Activated T-helper 1 cell treated with anti-CD3 and anti-CD28 coated beads, Interleukin-12 subunit alpha, Interleukin-12 subunit beta, Interleukin-2, Interleukin-4 antibody, amounts not matched to agents 30 ng/mL and 10 ng/mL and 1 ng/mL, durations not matched to agents 14 hours and 24 hours and 36 hours (primary cell): ENCODE results near the gene COX6A1. TPM values are rescaled to one million over a fixed set of nuclear protein-coding genes. Genes with fewer than 3 reads are reported as not detected.

Experiments
- DNase-seq: peaks from one replicate; pipeline ENCODE4 v3.0.0; 2021; ENCODE audit warnings: low spot score
- H3K27ac Mint-ChIP-seq: one replicate; pipeline ENCODE4 v1.8.0; 2021; ENCODE audit warnings: mild to moderate bottlenecking, mixed read lengths
- H3K27me3 Mint-ChIP-seq: one replicate; pipeline ENCODE4 v1.8.0; 2022; ENCODE audit warnings: mild to moderate bottlenecking, moderate library complexity, mixed read lengths; ENCODE audit not compliant: insufficient read depth
- H3K36me3 Mint-ChIP-seq: one replicate; pipeline ENCODE4 v1.8.0; 2021; ENCODE audit warnings: low read depth, mixed read lengths
- H3K4me1 Mint-ChIP-seq: one replicate; pipeline ENCODE4 v1.8.0; 2021; ENCODE audit warnings: low read depth, mixed read lengths
- H3K4me3 Mint-ChIP-seq: one replicate; pipeline ENCODE4 v1.8.0; 2021; ENCODE audit warnings: mild to moderate bottlenecking, moderate library complexity, mixed read lengths
- H3K9me3 Mint-ChIP-seq: one replicate; pipeline ENCODE4 v1.8.0; 2021; ENCODE audit warnings: mixed read lengths
- intact Hi-C: fragments of 100-400 bp; cut with micrococcal nuclease; formaldehyde crosslinking; loops from one replicate; pipeline ENCODE4 v1.15.1; 2024
- total RNA-seq: library from RNA; stranded (reverse); gene quantifications from 2 replicates; pipeline ENCODE4 v1.2.3, GENCODE V29; 2022

Gene COX6A1
- total RNA-seq = 352 and 365 TPM in 2 replicates

DNA sequence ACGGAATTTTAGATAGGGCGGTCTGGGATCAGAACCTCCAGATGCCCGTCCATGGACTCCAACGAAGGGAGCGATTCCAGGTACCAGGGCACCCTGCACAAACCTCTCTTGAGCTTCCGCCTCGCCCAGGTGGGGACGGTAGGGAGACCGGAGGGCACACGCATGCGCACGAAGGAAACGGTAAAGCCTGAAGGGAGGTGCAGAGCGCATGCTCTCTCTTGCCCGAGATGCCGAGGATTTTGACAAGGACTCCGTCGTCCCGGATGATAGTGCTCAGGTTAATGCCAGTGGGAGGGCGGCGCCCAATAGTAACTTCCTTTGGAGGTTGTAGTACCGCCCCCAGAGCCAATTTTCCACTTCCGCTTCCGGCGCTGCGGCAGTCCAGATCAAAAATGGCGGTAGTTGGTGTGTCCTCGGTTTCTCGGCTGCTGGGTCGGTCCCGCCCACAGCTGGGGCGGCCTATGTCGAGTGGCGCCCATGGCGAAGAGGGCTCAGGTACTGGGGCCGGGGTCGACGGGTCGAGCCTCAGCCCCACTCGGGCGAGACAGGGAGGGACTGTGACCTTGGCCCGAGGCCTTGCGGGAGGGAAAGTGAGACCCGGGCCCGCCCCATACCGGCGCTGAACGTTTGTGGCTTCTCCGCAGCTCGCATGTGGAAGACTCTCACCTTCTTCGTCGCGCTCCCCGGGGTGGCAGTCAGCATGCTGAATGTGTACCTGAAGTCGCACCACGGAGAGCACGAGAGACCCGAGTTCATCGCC lies at the start of gene COX6A1:
TSS of gene COX6A1 (plus strand) at position 379 of the 760 bp plus-strand sequence. CDS start at position 393, 14 bp downstream.
- Mint-ChIP-seq H3K27me3 (no peaks in the 10 kb centered on the region), H3K27ac (peak within 1 kb of the TSS; percentile 98), H3K9me3 (no peaks in the 10 kb centered on the region), H3K4me3 (peak within 1 kb of the TSS; percentile 100), H3K4me1 (peaks cover 31% of the 10 kb centered on the region), H3K36me3 (peaks cover 22% of the 10 kb centered on the region)
- peak; percentile 97 for DNase-seq
- intact Hi-C loops = loop anchor here (1.0 to 10.0 kb wide), 12 partner anchors 8 to 597 kb away; partner anchors contain the start of genes GATC, MLEC, OASL and POP5

DNA sequence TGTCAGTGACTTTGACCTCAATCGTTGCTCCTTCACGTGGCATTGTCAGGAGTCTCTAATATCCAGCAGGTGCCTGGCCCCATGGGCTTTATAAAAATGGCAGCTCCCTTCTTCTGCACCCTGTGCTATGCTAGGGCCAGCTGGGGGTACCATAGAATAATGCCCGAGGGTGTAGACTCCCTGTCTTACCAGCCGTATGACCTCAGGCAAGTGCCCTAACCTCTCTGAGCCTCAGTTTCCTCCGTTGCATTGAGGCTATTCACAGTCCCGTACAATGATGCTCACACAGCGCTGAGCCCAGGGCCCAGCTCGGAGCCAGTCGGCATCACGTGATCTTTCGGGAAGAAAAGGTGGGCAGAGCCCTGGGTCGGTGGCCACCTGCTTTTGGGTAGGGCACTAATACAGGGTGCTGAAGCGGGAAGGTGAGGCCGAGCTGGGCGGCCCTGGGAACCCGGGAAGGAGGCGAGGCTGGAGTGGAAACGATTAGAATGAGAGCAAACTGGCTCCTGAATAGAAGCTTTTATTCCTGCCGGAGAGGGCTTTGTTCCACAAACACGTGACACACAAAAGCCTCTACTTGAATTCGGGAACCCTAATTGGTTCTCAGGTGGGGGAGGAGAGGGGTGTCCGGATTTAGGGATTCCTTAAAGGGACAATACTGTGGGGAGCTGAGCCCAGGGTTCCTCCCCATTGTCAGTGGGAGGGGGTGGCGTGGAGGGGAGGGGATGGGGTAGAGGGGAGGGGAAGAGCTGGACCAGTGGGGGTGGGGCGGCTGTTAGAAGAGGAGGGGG lies 49.0 kb upstream of the COX6A1 start:
- no peak for DNase-seq
- no peak overlapping the region for H3K27ac Mint-ChIP-seq
- no peaks in the 10 kb centered on the region for H3K9me3 Mint-ChIP-seq
- no peaks in the 10 kb centered on the region for H3K4me1 Mint-ChIP-seq
- H3K36me3 Mint-ChIP-seq = no peaks in the 10 kb centered on the region
- H3K4me3 Mint-ChIP-seq = no peak overlapping the region
- peaks cover 28% of the 10 kb centered on the region for H3K27me3 Mint-ChIP-seq
- intact Hi-C loops = no loop called here

DNA sequence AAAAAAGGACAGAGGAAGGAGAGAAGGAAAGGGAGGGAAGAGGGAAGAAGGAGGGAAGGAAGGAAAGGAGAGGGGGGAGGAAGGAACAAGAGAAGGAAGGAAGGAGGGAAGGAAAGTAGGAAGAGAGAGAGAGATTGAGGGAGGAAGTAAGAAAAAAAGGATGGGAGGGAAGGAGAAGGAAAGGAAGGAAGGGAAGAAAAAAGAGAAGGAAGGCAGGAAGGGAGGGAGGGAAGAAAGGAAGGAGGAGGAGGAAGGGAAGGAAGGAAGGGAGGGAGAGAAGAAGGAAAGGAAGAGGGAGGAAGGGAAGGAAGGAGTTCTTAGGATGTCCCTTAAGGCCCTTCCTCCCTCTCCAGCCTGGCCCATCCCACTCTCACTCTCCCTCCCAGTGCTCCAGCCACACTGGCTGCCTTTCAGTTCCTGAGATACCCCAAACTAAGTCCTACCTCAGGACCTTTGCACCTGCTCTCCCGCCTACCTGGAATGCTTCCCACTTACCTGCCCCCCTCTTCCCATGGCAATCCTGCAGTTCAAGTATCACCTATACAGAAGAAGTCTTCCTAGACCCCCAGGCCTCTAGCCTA lies 47.3 kb upstream of the COX6A1 start:
- Mint-ChIP-seq H3K36me3 (no peaks in the 10 kb centered on the region), H3K4me1 (no peaks in the 10 kb centered on the region), H3K9me3 (no peaks in the 10 kb centered on the region), H3K27ac (no peak overlapping the region), H3K4me3 (no peak overlapping the region), H3K27me3 (peaks cover 35% of the 10 kb centered on the region)
- no peak for DNase-seq
- intact Hi-C loops = no loop called here

DNA sequence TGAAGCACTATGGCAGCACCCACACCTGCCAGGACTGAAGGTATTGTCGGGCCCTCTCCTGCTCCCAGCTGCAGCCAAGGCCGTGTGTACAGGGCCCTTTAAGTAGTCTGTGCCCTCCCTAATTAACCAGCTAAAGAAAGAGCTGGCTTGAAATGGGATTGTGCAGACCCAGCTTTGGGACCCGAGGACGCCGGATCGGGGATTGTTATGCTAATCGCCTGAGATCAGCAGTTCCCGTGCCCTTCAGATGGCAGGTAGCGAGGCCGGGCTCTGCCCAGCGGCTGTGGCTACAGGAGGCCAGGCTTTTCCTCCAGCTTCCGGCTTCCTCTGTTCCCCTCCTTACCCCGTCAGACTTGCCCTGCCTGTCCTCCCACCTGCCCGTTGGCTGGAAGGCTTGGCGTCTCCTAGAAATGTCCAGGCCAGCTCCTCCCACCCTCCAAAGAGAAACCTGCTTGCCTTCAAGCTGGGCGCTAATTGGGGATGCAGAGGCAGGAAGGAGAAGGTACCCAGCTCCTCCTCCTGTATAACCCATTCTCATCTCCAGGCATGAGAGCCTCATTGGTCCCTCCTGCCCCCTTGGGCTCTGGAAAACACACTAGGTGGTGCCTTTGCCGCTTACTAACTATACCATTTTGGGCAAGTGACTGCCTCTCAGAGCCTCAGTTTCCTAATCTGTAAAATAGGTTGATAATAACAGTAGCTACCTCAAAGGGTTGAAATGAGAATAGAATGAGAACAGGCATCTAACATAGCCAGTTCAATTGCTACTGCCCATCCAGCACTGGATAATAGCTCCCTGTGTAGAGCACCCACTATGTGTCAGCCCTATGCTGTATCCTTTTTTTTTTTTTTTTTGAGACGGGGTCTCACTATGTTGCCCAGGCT lies 43.2 kb upstream of the COX6A1 start:
- Mint-ChIP-seq H3K27me3 (peaks cover 24% of the 10 kb centered on the region), H3K9me3 (no peaks in the 10 kb centered on the region), H3K36me3 (no peaks in the 10 kb centered on the region), H3K27ac (no peak overlapping the region), H3K4me1 (no peaks in the 10 kb centered on the region), H3K4me3 (no peak overlapping the region)
- no peak for DNase-seq
- intact Hi-C loops = no loop called here

DNA sequence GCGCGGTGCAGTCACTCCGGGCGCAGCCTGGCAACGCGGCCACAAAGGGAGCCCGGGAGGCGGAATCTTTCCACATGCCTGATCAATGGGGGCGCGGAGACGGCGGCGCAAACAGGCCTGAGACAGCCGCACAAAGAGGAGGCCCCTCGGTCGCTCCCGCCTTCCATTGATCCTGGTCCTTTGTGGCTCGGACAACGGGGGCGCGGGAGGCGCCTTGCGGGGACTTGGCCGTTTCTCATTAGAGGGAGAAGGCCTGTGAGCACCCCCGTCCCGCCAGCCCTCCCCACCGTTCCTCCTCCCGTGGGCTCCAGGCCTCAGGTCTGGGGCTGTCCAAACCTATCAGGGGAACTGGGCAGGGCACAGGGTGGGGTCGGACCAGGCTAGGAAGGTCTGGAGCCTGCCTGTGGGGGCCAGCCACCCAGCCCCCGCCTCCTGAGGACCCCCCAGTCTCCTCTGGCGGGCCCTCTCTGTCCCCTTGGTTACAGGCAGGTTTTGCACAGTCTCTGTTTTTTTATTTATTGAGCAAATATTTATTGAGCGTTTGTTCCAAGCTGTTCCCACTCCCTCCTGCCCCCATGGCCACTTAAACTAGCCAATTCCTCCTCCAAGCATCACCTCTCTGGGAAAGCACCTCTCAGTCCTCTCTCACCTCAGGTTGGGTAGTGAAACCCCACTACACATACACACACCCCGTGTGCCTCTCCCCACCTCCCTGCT lies 39.9 kb upstream of the COX6A1 start:
- Mint-ChIP-seq H3K27ac (no peak overlapping the region), H3K36me3 (no peaks in the 10 kb centered on the region), H3K27me3 (peaks cover 23% of the 10 kb centered on the region), H3K4me1 (no peaks in the 10 kb centered on the region), H3K9me3 (no peaks in the 10 kb centered on the region), H3K4me3 (no peak overlapping the region)
- intact Hi-C loops = no loop called here
- no peak for DNase-seq

DNA sequence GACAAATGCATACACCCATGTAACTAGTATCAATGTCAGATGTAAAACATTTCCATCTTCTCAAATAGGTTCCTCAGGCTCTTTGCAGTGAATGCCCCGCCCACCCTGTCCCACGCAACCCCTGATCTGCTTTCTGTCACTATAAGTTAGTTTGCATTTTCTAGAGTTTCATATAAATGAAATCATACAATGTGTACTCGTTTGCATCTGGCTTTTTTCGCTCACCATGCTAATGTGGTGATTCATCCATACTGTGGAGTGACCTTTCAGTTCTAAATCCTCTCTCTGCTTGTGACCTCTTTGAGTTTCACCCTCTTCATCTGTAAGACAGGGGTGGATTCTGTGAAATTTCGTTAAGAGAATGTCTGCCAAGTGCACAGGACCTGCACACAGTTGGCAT lies 38.4 kb upstream of the COX6A1 start:
- intact Hi-C loops = no loop called here
- H3K36me3 Mint-ChIP-seq = no peaks in the 10 kb centered on the region
- H3K4me3 Mint-ChIP-seq = no peak overlapping the region
- no peak overlapping the region for H3K27ac Mint-ChIP-seq
- peaks cover 23% of the 10 kb centered on the region for H3K27me3 Mint-ChIP-seq
- no peak for DNase-seq
- no peaks in the 10 kb centered on the region for H3K4me1 Mint-ChIP-seq
- no peaks in the 10 kb centered on the region for H3K9me3 Mint-ChIP-seq

DNA sequence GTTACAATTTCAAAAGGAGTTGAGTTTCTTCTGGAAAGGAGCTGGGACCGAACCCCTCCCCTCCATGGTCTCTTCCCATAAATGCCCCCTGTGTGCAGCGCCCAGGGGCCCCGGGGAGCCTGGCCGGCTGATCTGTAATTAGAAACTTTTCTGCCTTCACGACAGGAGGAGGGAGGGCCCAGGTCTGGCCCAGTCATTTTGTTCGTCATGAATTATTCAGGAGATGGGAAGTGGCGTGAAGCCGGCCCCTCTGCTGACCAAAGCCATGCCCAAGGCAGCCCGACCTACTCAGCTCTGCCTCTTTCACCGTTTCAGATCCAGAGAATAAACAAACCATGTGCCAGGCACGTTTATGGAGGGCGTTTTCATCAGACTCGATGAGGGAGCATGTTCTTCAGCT lies 35.7 kb upstream of the COX6A1 start:
- intact Hi-C loops = no loop called here
- H3K4me3 Mint-ChIP-seq = no peak overlapping the region
- H3K9me3 Mint-ChIP-seq = no peaks in the 10 kb centered on the region
- no peak for DNase-seq
- peaks cover 10% of the 10 kb centered on the region for H3K27me3 Mint-ChIP-seq
- no peaks in the 10 kb centered on the region for H3K4me1 Mint-ChIP-seq
- H3K36me3 Mint-ChIP-seq = no peaks in the 10 kb centered on the region
- H3K27ac Mint-ChIP-seq = no peak overlapping the region

DNA sequence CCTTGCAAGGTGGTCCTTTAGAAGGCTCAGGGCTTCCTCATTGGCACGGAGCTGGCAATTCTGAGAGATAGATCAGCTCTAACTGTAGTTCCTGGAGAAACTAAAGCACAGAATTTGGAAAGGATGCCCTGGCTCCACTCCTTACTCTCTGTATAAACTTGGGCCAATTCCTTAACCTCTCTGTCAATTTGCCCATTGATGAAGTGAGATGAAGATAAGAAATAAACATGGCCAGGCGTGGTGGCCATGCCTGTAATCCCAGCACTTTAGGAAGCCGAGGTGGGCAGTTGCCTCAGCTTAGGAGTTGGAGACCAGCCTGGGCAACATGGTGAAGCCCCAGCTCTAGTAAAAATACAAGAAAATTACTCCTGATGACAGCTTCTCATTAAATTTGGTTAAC lies 34.0 kb upstream of the COX6A1 start:
- Mint-ChIP-seq H3K27ac (no peak overlapping the region), H3K36me3 (no peaks in the 10 kb centered on the region), H3K4me3 (no peak overlapping the region), H3K27me3 (peaks cover 6% of the 10 kb centered on the region), H3K9me3 (no peaks in the 10 kb centered on the region), H3K4me1 (no peaks in the 10 kb centered on the region)
- DNase-seq = no peak
- intact Hi-C loops = no loop called here

DNA sequence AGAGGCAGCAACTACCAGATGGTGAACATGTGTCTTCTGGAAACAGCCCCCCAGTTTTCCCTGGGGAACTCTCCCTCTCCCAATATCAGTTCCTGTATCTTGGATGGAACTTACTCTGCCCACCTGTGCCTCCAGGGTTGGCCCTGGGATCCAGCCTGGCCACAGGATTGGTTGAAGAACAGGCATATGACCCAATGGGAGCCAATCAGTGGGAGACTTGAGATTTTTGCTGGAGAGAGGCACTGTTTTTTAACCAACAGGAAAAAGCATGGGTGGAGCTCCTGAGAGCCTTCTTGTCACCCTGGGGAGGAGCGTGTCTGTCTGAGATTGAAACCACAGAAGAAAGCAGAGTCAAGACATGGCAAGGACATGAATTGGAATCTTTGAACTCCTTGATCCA lies 33.6 kb upstream of the COX6A1 start:
- intact Hi-C loops = no loop called here
- peaks cover 6% of the 10 kb centered on the region for H3K27me3 Mint-ChIP-seq
- no peak for DNase-seq

DNA sequence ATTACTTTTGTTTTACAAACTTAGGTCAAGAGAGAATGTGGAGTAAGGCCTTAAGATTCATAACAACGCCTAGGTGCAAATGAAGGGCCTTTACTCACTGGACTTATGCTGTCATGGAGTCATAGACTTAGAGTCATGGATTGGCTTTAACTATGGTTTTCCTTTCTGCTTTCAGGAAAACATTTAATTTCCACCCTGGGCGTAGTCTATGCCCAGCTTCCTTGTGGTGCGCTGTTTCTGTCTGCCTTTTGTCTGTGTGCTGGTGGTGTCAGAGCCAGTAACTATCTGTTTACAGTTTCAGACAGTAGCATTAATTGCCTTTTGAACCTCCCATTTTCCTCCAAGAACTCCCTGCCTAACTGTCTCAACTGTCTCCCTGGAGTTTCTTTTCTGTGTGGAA lies 31.8 kb upstream of the COX6A1 start:
- DNase-seq = no peak
- H3K4me3 Mint-ChIP-seq = no peak overlapping the region
- H3K27ac Mint-ChIP-seq = no peak overlapping the region
- H3K27me3 Mint-ChIP-seq = peaks cover 3% of the 10 kb centered on the region
- H3K36me3 Mint-ChIP-seq = no peaks in the 10 kb centered on the region
- H3K4me1 Mint-ChIP-seq = no peaks in the 10 kb centered on the region
- intact Hi-C loops = no loop called here
- no peaks in the 10 kb centered on the region for H3K9me3 Mint-ChIP-seq

More for the DNA sequence above, 33.6 kb upstream of the COX6A1 start:
- Mint-ChIP-seq H3K27ac (no peak overlapping the region), H3K4me3 (no peak overlapping the region), H3K9me3 (no peaks in the 10 kb centered on the region), H3K36me3 (no peaks in the 10 kb centered on the region), H3K4me1 (no peaks in the 10 kb centered on the region)

DNA sequence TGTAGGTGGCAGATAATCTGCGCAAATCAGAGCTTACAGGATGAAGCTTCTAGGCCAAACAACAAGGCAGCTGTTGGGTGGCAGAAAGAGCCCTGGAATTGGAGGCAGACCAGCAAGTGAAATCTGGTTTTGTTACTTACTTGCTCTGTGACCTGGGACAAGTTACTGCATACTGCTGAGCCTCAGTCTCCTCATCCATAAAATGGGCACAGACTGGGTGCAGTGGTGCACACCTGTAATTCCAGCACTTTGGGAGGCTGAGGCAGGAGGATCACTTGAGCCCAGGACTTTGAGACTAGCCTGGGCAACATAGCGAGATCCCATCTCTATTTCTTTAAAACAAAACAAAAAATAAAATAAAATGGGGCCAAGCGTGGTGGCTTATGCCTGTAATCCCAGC lies 31.4 kb upstream of the COX6A1 start:
- Mint-ChIP-seq H3K4me3 (no peak overlapping the region), H3K36me3 (no peaks in the 10 kb centered on the region), H3K4me1 (no peaks in the 10 kb centered on the region), H3K27ac (no peak overlapping the region), H3K9me3 (no peaks in the 10 kb centered on the region), H3K27me3 (peaks cover 3% of the 10 kb centered on the region)
- intact Hi-C loops = no loop called here
- no peak for DNase-seq

DNA sequence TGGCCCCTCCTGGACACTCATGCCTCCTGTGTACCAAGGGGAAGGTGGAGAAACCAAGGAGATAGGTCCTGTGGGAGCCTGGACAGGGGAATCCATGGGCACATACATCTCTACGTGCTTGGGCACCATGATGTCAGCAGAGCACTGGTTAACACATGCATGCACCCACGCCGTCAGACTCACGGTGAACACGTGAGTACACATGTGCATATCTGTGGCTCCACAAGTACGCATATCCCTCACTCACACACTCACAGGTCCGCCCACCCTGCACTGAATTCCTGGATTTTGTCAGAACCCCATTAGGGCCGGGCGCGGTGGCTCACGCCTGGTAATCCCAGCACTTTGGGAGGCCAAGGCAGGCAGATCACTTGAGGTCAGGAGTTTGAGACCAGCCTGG lies 29.1 kb upstream of the COX6A1 start:
- intact Hi-C loops = no loop called here
- no peaks in the 10 kb centered on the region for H3K9me3 Mint-ChIP-seq
- no peaks in the 10 kb centered on the region for H3K4me1 Mint-ChIP-seq
- H3K4me3 Mint-ChIP-seq = no peak overlapping the region
- no peaks in the 10 kb centered on the region for H3K36me3 Mint-ChIP-seq
- no peak overlapping the region for H3K27ac Mint-ChIP-seq
- H3K27me3 Mint-ChIP-seq = no peaks in the 10 kb centered on the region
- DNase-seq = no peak
